DMS 273 (cell line): ENCODE results near the gene ARHGAP26.

ENCODE experiments used
- DNase-seq: peaks from one replicate; lab custom pipeline; 2025; ENCODE audit not compliant: unreplicated experiment; lab: John Stamatoyannopoulos, UW

Gene ARHGAP26

GRCh38 chr5:143229426-143229895 is 459.3 kb downstream of the ARHGAP26 start:
- peak; percentile 80 for DNase-seq

GRCh38 chr5:143229896-143230675 is 459.9 kb downstream of the ARHGAP26 start:
- DNase-seq: peak; percentile 76

- no peak for DNase-seq
Observed at GRCh38 chr5:143230676-143230996, 460.5 kb downstream of the ARHGAP26 start.

- DNase-seq: no peak
Observed at GRCh38 chr5:143231416-143231815, 461.2 kb downstream of the ARHGAP26 start.

GRCh38 chr5:143231973-143232812 is 462.0 kb downstream of the ARHGAP26 start:
- no peak for DNase-seq

- no peak for DNase-seq
Observed at GRCh38 chr5:143233031-143233430, 462.9 kb downstream of the ARHGAP26 start.

- DNase-seq: no peak
Observed at GRCh38 chr5:143234162-143234842, 464.1 kb downstream of the ARHGAP26 start.

- no peak for DNase-seq
Observed at GRCh38 chr5:143235423-143235822, 465.2 kb downstream of the ARHGAP26 start.

GRCh38 chr5:143236682-143237081 is 466.5 kb downstream of the ARHGAP26 start:
- DNase-seq: no peak

GRCh38 chr5:143237664-143238063 is 467.5 kb downstream of the ARHGAP26 start:
- DNase-seq: no peak

GRCh38 chr5:143238620-143239019 is 468.4 kb downstream of the ARHGAP26 start:
- no peak for DNase-seq

- DNase-seq: no peak
Observed at GRCh38 chr5:143239882-143240518, 469.8 kb downstream of the ARHGAP26 start.

GRCh38 chr5:143241892-143242291 is 471.7 kb downstream of the ARHGAP26 start:
- no peak for DNase-seq

- DNase-seq: peak; percentile 44
Observed at GRCh38 chr5:143243103-143243502, 472.9 kb downstream of the ARHGAP26 start.

GRCh38 chr5:143244000-143244736 is 474.0 kb downstream of the ARHGAP26 start:
- peak; percentile 97 for DNase-seq

- DNase-seq: peak; percentile 58
Observed at GRCh38 chr5:143244990-143245389, 474.8 kb downstream of the ARHGAP26 start.

- peak; percentile 99 for DNase-seq
Observed at GRCh38 chr5:143245929-143246561, 475.9 kb downstream of the ARHGAP26 start.

- DNase-seq: no peak
Observed at GRCh38 chr5:143247134-143247815, 477.1 kb downstream of the ARHGAP26 start.

- DNase-seq: no peak
Observed at GRCh38 chr5:143248391-143248790, 478.2 kb downstream of the ARHGAP26 start.
